IPS-15b (cell line): Measurements from ENCODE around the gene MFSD11.
"Not testable (repeated sequence)": the region's sequence is repeated elsewhere in the genome, so short reads cannot be mapped to it uniquely, and the experiment has no call there.

Experiments used
- H3K27me3 ChIP-seq: one replicate; pipeline ENCODE4 v1.6.1; 2013; ENCODE audit warnings: low read length; ENCODE audit not compliant: control insufficient read depth, insufficient read depth
- H3K36me3 ChIP-seq: one replicate; pipeline ENCODE4 v1.6.1; 2013; ENCODE audit warnings: low read length; ENCODE audit not compliant: control insufficient read depth, insufficient read depth
- H3K4me1 ChIP-seq: one replicate; pipeline ENCODE4 v1.6.1; 2013; ENCODE audit warnings: mild to moderate bottlenecking, low read length; ENCODE audit not compliant: control insufficient read depth, insufficient read depth
- H3K4me3 ChIP-seq: one replicate; pipeline ENCODE4 v1.5.1; 2013; ENCODE audit warnings: low read depth, low read length
- H3K9ac ChIP-seq: one replicate; pipeline ENCODE4 v1.6.1; 2013; ENCODE audit warnings: low read depth, mild to moderate bottlenecking, low read length
- H3K9me3 ChIP-seq: one replicate; pipeline ENCODE4 v1.6.1; 2013; ENCODE audit warnings: mild to moderate bottlenecking, low read length; ENCODE audit not compliant: control insufficient read depth, insufficient read depth

Gene MFSD11

DNA sequence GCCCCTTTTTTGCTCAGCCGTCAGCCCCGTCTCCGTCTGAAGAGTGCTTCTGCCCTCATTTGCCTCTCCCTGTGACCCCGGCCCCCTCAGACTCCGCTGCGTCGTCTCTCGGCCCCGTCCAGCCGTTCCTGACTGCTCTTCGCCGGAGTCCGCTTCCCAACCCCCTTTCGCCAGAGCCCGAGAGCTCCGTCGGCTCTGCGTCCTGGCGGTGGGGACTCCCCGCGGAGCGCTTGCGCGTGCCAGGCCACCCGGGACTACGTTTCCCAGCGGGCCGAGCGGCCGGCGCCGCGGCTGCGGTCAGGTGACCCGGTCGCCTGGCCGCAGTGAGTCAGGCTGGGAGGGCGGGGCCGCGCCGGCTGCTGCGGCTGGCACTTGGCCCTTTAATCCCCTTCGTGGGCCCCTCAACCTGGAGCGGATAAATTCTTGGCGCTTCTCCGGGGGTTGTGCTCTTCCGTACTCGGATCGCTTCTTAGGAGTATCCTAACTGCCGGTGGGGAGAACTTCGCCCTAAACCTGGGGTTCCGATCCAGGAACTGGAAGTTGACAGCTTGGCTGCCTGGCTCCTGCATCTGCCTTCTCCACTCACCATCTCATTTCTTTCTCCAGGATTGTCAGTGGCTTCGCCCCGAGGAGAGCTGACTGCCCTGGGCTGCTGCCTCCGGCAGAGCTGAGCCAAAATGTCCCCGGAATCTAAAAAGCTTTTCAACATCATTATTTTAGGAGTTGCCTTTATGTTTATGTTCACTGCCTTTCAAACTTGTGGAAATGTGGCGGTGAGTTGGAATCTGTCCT is at the start of gene MFSD11:
MFSD11 (plus strand) TSS at position 444 of the 792 bp plus-strand sequence; CDS start at position 678, 234 bp downstream.
- H3K27me3 ChIP-seq = no peaks in the 10 kb centered on the region
- peaks cover 33% of the 10 kb centered on the region for H3K36me3 ChIP-seq
- H3K9me3 ChIP-seq = no peaks in the 10 kb centered on the region
- peaks cover 12% of the 10 kb centered on the region for H3K4me1 ChIP-seq
- H3K9ac ChIP-seq = peak within 1 kb of the TSS; percentile 99
- peak within 1 kb of the TSS; percentile 98 for H3K4me3 ChIP-seq

DNA sequence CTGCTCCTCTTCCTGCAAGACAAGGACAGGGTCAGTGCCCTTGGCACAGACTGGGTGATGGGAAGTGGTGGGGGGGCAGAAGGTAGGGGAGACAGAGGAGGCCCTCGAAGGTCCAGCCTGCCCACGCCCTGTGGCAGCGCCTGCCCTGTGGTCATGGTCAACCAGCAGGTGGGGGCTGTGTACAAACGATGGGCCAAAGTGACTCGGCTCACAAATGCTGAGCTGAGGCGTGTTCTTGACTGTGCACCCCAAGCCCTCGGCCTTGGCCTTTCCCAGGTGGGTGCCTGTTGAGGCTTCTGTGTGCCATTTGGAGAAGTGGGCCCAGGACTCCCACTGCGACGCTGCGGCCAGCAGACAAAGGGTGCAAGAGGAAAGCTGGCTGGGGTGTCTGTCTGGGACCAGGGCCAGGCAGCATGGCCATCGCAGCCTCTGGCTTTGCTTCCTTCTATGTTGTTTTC is 49.7 kb upstream of the MFSD11 start:
- no peaks in the 10 kb centered on the region for H3K9me3 ChIP-seq
- H3K4me3 ChIP-seq = no peak overlapping the region
- H3K36me3 ChIP-seq = no peaks in the 10 kb centered on the region
- H3K9ac ChIP-seq = no peak overlapping the region
- H3K27me3 ChIP-seq = no peaks in the 10 kb centered on the region
- no peaks in the 10 kb centered on the region for H3K4me1 ChIP-seq

DNA sequence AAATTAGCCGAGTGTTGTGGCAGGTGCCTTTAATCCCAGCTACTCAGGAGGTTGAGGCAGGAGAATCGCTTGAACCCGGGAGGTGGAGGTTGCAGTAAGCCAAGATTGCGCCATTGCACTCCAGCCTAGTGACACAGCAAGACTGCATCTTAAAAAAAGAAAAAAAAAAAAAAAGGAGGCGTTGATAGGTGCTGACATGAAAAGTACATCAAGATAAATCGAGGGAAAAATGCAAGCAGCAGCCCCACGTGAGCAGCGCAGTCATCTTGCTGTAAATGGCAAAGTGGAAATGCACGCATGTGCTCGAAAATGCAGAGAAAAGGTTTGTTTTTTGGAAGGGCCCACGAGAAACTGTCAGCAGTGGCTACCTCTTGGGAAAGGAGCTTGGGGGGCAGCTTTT is 48.1 kb upstream of the MFSD11 start:
- H3K9ac ChIP-seq = no peak overlapping the region
- no peak overlapping the region for H3K4me3 ChIP-seq
- H3K4me1 ChIP-seq = no peaks in the 10 kb centered on the region

DNA sequence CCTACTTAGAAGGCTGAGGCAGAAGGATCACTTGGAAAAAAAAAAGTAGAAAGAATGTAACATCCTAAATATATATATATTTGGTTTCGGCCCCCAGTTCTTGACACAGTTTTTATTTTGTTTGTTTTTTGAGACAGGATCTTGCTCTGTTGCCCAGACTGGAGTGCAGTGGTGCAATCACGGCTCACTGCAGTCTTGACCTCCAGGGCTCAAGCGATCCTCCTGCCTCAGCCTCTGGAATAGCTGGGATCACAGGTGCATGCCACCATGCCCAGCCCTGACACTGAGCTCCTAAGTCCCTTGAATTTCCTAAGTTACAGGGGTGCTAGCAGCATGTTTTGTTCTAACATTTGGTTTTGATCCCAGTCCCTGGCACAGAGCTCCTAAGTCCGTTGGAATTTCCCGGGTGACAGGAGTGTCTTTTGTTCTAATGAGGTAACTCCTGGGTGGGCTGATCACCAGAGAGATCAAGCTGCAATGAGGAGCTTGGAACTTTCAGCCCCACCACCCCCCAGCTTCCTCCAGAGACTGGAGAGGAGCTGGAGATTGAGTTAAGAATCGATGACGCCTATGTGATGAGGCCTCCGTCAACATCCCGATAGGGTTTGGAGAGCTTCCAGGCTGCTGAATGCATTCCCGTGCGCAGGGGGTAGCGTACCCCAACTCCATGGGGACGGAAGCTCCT is 47.2 kb upstream of the MFSD11 start:
- H3K4me1 ChIP-seq = no peaks in the 10 kb centered on the region
- H3K36me3 ChIP-seq = no peaks in the 10 kb centered on the region
- H3K9me3 ChIP-seq = no peaks in the 10 kb centered on the region
- no peak overlapping the region for H3K4me3 ChIP-seq
- no peaks in the 10 kb centered on the region for H3K27me3 ChIP-seq
- H3K9ac ChIP-seq = no peak overlapping the region

More for the DNA sequence above, 48.1 kb upstream of the MFSD11 start:
- H3K27me3 ChIP-seq = no peaks in the 10 kb centered on the region
- no peaks in the 10 kb centered on the region for H3K36me3 ChIP-seq
- H3K9me3 ChIP-seq = no peaks in the 10 kb centered on the region

DNA sequence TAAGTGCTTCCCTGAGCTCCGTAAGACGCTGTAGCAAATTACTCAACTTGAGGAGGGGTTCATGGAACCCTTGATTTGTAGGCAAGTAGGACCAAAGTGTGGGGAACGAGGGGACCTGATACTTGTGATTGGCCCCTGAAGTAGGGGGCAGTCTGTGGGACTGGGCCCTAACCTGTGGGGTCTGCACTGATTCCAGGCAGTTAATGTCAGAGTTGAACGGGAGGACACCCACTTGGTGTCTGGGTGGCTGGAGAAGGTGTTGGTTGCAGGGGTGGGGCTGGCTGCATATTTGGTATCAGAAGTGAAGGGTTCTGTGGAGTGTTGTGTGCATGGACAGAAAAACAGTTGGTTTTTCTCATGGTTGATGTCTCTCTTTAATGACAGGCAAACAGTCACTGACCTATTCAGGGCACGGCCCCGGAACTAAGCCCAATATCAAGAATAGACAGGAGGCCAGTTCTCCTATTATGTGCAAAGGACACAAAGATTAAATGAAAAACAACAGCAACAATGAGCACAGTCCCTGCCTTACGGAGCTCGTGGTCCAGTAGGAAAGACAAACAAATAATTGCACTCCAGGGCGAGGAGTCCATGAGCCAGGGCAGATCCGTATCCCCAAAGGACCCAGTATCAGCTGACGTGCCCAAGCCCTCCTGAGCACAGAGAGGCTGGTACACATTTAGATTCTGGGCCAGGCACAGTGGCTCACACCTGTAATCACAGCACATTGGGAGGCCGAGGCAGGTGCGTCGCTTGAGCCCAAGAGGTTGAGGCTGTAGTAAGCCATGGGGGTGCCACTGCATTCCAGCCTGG is 46.3 kb upstream of the MFSD11 start:
- Histone ChIP-seq H3K27me3 (no peaks in the 10 kb centered on the region), H3K9me3 (no peaks in the 10 kb centered on the region), H3K4me3 (no peak overlapping the region), H3K9ac (no peak overlapping the region), H3K36me3 (no peaks in the 10 kb centered on the region), H3K4me1 (no peaks in the 10 kb centered on the region)

DNA sequence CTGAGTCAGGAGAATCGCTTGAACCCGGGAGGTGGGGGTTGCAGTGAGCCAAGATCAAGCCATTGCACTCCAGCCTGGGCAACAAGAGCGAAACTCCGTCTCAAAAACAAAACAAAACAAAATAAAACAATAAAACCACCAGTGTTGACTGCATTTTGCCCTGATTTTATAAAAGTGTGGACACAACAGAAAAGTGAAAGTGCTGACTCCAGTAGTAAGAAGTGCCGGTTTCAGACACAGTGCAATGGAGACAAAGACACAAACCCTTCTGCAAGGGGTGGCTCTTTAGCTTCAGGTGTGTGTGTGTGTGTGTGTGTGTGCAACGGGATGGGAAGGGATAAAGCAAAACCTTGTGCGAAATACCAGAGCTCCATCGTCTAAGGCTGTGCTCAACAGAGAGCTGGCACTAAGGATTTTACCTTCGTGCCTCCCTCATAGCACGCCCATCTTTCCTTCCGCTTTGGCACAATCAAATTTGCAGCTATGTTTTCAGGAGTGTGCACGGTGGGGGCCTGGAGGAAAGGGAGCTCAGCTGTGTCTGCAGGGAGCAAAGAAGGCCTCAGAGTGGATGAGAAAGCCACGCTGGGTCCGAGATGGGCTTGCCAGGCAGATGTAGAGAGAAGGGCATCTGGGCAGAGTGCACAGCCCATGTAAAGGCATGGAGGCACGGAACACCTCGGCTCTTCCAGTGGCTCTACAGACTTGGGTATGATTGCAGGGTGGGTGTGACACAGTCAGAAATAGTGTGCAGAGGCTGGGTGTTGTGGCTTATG is 42.7 kb upstream of the MFSD11 start:
- no peak overlapping the region for H3K9ac ChIP-seq
- H3K4me1 ChIP-seq = peaks cover 8% of the 10 kb centered on the region
- H3K4me3 ChIP-seq = no peak overlapping the region
- H3K36me3 ChIP-seq = no peaks in the 10 kb centered on the region
- H3K9me3 ChIP-seq = no peaks in the 10 kb centered on the region
- no peaks in the 10 kb centered on the region for H3K27me3 ChIP-seq

DNA sequence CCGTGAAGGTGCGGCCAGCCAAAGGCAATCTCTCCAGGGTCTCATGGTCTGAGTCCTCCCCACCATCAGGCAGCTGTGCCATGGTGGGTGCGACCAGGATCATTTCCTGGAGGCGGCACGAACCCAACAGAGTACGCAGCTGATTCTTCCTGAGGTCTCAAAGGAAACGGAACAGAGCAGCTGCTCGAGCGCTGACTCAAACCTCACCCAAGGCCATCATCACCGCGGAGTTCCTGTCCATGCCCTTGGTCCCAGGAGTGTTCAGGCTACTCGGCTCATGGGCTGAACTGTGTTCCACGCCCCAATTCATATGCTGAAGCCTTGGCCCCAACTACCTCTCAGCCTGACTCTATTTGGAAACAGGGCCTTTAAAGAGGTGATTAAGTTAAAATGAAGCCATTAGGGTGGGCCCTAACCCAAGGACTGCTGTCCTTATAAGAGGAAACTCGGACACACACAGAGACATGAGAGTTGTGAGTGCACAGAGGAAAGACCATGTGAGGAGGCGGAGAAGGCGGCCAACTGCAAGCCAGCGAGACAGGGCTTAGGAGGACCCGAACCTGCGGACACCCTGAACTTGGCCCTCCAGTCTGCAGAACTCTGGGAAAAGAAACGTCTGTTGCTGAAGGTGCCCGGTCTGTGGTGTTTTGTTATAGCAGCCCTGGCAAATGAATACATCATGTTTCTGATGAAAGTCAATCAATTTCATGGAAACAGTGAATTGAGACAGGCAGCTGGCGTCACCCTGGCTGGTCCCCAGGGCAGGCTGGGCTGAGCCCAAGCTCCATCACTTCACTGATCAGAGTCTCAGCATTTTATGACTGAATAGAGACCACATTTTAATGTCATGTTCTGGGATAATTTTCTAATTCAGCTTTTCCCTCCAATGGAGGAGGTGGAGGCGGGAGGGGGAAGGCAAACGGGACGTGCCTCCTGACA is 40.9 kb upstream of the MFSD11 start:
- H3K27me3 ChIP-seq = no peaks in the 10 kb centered on the region
- no peaks in the 10 kb centered on the region for H3K9me3 ChIP-seq
- no peak overlapping the region for H3K4me3 ChIP-seq
- no peaks in the 10 kb centered on the region for H3K36me3 ChIP-seq
- peaks cover 18% of the 10 kb centered on the region for H3K4me1 ChIP-seq
- H3K9ac ChIP-seq = no peak overlapping the region

DNA sequence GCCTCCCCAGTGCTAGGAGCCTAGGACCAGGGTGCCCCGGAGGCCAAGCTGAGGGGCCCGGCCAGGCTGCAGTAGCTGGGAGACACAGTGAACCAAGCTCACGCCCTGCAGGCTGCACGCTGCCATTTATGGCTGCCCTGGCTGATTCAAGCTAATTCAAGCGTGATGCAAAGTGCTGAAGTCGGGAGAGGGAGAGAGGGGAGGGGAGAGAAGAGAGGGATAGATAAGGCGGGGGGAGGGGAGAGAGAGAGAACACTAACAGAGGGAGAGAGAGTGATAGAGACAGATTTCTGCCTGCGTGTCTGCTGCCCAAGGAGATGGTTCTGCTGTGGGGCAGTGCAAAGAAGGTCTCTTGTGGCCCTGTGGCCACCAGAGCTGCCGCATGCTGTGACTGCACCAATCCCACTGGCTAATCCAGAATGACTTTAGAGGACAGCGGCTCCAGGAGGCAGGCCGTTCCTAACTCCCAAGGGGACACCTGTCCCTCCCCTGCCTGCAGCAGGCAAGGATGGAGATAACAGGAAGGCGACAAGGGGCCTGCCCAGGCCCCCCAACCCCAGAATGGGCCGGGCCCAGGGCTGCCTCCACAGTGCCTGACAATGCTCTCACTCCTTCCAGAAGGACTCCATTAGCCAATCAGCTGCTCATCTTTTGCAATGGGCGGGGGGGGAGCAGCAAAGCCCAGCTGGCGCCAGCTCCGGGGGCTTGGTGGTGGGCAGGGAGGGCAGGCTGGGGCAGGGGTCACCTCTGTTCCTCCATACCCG is 40.0 kb upstream of the MFSD11 start:
- Histone ChIP-seq H3K36me3 (no peaks in the 10 kb centered on the region), H3K9ac (no peak overlapping the region), H3K4me3 (no peak overlapping the region), H3K27me3 (no peaks in the 10 kb centered on the region), H3K9me3 (no peaks in the 10 kb centered on the region), H3K4me1 (peaks cover 18% of the 10 kb centered on the region)

DNA sequence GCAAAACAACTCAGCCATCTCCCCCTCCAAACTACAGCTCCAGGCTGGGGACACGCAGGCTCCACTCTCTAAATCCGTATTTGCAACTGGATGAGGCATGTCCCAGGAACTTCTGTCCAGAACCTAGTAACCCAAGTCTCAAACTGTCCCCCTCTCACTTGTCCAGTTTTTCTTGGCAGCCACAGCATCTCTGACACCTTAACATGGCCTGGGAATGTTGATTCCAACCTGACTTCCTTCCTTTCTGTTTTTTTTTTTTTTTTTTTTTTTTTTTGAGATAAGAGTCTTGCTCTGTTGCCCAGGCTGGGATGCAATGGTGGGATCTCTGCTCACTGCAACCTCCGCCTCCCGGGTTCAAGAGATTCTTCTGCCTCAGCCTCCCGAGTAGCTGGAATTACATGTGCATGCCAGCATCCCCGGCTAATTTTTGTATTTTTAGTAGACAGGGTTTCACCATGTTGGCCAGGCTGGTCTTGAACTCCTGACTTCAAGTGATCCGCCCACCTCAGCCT is 39.4 kb upstream of the MFSD11 start:
- not testable (repeated sequence) for H3K9me3 ChIP-seq, H3K4me3 ChIP-seq, H3K36me3 ChIP-seq, H3K9ac ChIP-seq, H3K27me3 ChIP-seq
- peaks cover 18% of the 10 kb centered on the region for H3K4me1 ChIP-seq

DNA sequence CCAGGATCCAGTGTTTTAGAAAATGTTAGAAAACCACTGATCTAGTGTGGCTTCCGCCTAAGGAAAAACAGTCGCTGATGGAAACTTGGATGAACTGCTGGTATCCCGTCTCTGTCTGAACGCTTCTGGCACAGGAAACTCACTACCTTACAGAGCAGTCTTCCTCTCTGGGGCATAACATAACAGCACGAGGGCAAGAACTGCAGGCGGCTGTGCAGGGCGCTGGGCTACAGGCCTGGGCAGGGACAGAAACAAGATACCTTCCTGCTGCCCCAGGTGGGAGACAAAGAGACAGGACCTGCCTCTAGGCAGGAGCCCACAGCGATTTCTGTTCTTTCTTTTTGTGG is 37.7 kb upstream of the MFSD11 start:
- no peaks in the 10 kb centered on the region for H3K27me3 ChIP-seq
- H3K4me3 ChIP-seq = no peak overlapping the region
- H3K9me3 ChIP-seq = no peaks in the 10 kb centered on the region
- H3K9ac ChIP-seq = no peak overlapping the region
- H3K36me3 ChIP-seq = no peaks in the 10 kb centered on the region
- peaks cover 18% of the 10 kb centered on the region for H3K4me1 ChIP-seq
